CD4-positive, alpha-beta T cell treated with Interferon gamma for 1 hour (primary cell): ENCODE data around the gene NCKAP5L.
A peak's percentile ranks its signal among the peaks of the same experiment; 100 is the strongest.
"Not testable (repeated sequence)": the region's sequence is repeated elsewhere in the genome, so short reads cannot be mapped to it uniquely, and the experiment has no call there.

ENCODE experiments used
- DNase-seq: peaks from one replicate; pipeline ENCODE4 v3.0.0-alpha.2; 2020

Gene NCKAP5L

DNA sequence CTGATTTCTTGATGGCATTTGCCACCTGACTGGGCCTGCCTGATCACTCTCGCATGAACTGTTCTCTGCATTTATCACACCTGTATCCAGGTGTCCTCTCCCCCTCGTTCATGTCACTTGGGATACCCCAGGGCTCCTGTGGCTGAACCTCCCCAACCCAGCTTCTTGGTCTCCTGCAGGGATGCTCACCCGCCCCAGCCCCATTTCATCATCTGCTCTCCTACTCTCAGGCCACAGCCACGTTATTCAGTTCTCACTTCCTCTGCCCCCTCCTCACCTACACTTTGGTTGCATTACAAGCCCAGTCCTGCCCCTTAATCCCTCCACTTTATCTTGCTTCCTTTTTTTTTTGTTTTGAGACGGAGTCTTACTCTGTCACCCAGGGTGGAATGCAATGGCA, 51.4 kb downstream of the NCKAP5L start:
- no peak for DNase-seq

DNA sequence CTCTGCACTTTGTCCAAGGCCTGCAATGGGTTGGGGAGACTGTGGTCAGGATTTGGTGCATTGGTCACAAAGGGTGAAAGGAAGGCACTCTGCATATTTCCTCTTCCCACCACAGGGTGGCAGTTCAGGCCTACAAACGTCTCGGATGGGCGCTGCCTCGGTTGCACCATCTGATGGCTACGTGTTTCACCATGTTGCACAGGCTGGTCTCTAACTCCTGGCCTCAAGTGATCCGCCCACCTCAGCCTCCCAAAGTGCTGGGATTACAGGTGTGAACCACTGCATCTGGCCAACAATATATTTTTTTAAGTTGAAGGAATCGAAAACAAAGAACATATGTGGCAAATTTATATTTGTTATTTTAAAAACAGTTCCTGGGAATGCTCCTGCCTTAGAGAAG, 51.8 kb downstream of the NCKAP5L start:
- DNase-seq, result peak; percentile 50

- not testable (repeated sequence) for DNase-seq
Observed at GRCh38 chr12:49773102-49773501, 55.1 kb downstream of the NCKAP5L start.

DNA sequence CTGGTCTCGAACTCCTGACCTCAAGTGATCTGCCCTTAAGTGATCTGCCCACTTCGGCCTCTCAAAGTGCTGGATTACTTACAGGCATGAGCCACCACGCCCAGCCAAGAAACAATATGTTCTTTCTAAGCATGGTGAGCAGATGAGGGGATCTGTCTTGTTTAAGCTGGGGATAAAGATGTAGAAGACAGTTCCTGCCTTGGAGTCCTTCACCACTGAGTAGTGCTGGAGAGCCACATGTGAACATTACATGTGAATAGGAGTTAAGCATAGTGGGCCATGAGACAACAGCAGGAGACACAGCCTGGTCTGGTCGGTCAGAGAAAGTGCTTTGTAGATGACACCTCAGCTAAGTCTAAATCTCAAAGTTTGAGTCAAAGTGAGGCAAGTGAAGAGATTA, 60.9 kb downstream of the NCKAP5L start:
- no peak for DNase-seq

DNA sequence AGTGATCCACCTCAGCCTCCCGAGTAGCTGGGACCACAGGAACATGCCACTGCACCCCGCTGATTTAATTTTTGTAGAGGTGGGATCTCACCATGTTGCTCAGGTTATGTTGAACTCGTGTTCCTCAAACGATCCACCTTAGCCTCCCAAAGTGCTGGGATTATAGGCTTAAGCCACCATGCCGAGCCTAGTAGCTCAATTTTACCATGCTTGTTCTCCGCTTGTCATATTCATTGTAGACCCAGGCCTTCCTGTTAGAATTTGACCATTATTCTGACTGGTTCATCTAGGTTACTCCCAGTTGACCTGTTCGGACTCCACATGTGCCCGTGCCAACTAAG, 62.1 kb downstream of the NCKAP5L start:
- DNase-seq, result no peak

DNA sequence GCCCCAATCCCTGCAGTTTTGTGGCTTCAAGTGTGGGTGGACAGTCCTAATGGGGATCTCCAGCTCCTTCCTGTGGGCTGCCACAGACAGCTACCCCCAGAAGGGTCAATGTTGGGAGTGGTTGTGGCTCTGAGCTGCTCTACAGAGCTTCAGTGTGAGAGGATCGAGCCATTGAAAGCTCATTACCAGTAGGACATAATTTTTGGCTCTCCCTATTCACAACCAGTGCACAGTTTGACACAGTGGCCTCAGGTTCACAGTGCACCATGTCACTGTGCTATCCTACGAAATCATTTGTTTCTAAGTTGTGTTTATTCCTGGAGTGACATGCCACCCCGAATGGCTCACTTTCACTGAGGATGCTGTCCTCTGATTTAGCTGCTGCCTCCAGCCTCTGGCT, 64.1 kb downstream of the NCKAP5L start:
- DNase-seq, result no peak

GRCh38 chr12:49763006-49763591, 65.1 kb downstream of the NCKAP5L start:
- DNase-seq, result peak; percentile 70

- DNase-seq, result no peak
Observed at GRCh38 chr12:49762468-49762847, 65.8 kb downstream of the NCKAP5L start.

- DNase-seq, result no peak
Observed at GRCh38 chr12:49761677-49762467, 66.3 kb downstream of the NCKAP5L start.

- DNase-seq, result no peak
Observed at GRCh38 chr12:49750996-49751393, 77.2 kb downstream of the NCKAP5L start.

GRCh38 chr12:49750027-49750995, 77.9 kb downstream of the NCKAP5L start:
- DNase-seq, result no peak

DNA sequence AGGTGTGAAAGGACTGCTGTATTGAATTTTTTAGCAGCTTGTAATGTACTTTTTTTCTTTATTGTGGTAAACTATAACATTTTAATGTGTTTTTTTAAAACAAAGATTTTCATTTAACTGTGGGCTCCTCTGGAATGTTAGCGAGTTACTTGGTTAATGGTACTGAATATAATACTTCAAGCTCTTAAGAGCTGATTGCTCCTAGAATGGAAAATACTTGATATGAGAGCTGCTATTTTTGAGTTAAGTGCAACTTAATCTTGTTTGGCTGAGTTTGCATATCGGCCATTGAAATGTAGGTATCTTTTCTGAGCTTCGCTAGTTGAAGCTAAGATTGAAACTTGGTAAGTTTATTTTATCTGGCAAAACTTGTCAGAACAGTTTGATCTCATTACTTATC, 79.4 kb downstream of the NCKAP5L start:
- DNase-seq, result no peak

DNA sequence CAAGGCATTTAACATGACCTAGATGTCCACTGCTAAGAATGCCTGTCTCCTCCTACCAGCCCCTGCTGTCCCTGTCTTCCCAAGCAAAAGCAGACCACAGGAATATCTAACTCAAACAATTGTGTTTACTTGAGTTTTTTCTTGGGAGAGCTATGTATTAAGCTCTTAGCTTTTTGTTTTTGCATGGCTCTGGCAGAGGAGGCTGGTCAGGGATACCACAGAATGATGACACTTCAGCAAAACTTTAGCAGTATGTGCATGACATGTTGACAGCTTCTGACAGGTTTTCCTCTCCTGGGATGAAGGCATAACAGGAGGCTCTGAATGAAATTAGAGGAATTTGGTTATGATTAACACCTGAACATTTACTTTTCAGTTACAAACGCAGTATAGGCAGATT, 79.9 kb downstream of the NCKAP5L start:
- DNase-seq, result no peak

DNA sequence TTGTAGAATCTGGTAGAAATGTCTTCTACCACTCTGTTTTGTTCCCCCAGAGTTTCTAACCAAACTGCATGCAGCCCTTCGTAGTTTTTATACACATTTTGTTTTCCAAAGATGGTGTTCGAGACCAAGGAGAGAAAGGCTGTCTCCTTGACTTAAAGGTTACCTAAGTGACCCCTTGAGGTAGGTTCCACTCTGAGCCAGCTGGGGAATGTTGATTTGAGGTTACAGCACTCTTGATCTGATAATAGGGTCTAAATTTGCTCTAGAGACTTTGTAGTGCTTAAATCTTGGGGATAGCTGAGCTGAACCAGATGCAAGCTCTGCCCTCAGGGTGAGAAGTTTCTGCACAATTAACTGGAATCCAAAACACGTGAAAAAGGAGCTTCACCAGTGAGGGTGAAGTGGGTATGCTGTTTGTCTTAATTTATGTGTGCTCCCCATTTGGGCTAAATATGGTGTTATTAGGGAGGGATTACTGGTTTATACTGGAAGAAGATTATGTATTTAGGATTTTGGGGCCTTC, 83.8 kb downstream of the NCKAP5L start:
- no peak for DNase-seq

GRCh38 chr12:49741882-49742620, 86.2 kb downstream of the NCKAP5L start:
- peak; percentile 92 for DNase-seq
